ENCODE data around the gene VOPP1.

The VOPP1 gene

GRCh38 chr7:55477781-55478374 is 94.4 kb downstream of the VOPP1 start:
- no peak overlapping the region for H3K4me3 ChIP-seq (replicated peaks; ENCODE audit: low read depth, low read length)
- DNase-seq (ENCODE audit: extremely low read depth, low read depth): peak; percentile 55
- TF ChIP-seq, protein P1, sequence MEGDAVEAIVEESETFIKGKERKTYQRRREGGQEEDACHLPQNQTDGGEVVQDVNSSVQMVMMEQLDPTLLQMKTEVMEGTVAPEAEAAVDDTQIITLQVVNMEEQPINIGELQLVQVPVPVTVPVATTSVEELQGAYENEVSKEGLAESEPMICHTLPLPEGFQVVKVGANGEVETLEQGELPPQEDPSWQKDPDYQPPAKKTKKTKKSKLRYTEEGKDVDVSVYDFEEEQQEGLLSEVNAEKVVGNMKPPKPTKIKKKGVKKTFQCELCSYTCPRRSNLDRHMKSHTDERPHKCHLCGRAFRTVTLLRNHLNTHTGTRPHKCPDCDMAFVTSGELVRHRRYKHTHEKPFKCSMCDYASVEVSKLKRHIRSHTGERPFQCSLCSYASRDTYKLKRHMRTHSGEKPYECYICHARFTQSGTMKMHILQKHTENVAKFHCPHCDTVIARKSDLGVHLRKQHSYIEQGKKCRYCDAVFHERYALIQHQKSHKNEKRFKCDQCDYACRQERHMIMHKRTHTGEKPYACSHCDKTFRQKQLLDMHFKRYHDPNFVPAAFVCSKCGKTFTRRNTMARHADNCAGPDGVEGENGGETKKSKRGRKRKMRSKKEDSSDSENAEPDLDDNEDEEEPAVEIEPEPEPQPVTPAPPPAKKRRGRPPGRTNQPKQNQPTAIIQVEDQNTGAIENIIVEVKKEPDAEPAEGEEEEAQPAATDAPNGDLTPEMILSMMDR (IDR thresholded peaks at IDR 0.05; ENCODE audit: low read depth, low read length, missing control alignments): no peak

GRCh38 chr7:55476852-55477780 is 95.2 kb downstream of the VOPP1 start:
- H3K4me3 ChIP-seq (replicated peaks; ENCODE audit: low read depth, low read length): no peak overlapping the region
- TF ChIP-seq, protein P1 (IDR thresholded peaks at IDR 0.05; ENCODE audit: low read depth, low read length, missing control alignments): no peak
- no peak for DNase-seq (ENCODE audit: extremely low read depth, low read depth)

- no peak overlapping the region for H3K4me3 ChIP-seq (replicated peaks; ENCODE audit: low read depth, low read length)
- TF ChIP-seq, protein P1 (IDR thresholded peaks at IDR 0.05; ENCODE audit: low read depth, low read length, missing control alignments): no peak
- no peak for DNase-seq (ENCODE audit: extremely low read depth, low read depth)
Measured at GRCh38 chr7:55475855-55476803, 96.2 kb downstream of the VOPP1 start.

GRCh38 chr7:55474944-55475854 is 97.1 kb downstream of the VOPP1 start:
- H3K4me3 ChIP-seq (replicated peaks; ENCODE audit: low read depth, low read length): no peak overlapping the region
- TF ChIP-seq, protein P1 (IDR thresholded peaks at IDR 0.05; ENCODE audit: low read depth, low read length, missing control alignments): no peak
- no peak for DNase-seq (ENCODE audit: extremely low read depth, low read depth)

DNA sequence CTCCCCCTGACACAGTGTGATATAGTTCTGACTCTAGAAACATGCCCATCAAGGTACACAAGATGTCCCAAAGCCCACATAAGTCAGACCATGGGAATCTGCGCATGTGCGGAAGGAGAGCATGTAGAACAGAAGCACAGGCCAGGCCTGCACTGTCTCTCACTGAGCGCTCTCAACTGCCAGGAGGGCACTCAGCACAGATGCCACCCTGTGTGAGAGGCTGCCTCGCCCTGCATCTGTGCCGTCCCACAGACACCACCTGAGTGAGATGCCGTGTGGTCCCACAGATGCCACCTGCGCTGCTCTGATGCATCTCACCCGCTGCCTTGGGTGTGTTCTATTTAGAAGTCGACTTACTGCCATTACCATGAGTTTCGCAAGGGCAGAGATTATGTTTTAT is 98.4 kb downstream of the VOPP1 start:
- no peak overlapping the region for H3K4me3 ChIP-seq (replicated peaks; ENCODE audit: low read depth, low read length)
- TF ChIP-seq, protein P1 (IDR thresholded peaks at IDR 0.05; ENCODE audit: low read depth, low read length, missing control alignments): no peak

More for the DNA sequence above, 98.4 kb downstream of the VOPP1 start:
- DNase-seq (ENCODE audit: extremely low read depth, low read depth): no peak

Data from HFF-Myc (cell line).